ENCODE results near the gene PGC. TPM values are rescaled to one million over a fixed set of nuclear protein-coding genes. Genes with fewer than 3 reads are reported as not detected.

The PGC gene
- total RNA-seq, 4 donors from 2014 or later: not detected

DNA sequence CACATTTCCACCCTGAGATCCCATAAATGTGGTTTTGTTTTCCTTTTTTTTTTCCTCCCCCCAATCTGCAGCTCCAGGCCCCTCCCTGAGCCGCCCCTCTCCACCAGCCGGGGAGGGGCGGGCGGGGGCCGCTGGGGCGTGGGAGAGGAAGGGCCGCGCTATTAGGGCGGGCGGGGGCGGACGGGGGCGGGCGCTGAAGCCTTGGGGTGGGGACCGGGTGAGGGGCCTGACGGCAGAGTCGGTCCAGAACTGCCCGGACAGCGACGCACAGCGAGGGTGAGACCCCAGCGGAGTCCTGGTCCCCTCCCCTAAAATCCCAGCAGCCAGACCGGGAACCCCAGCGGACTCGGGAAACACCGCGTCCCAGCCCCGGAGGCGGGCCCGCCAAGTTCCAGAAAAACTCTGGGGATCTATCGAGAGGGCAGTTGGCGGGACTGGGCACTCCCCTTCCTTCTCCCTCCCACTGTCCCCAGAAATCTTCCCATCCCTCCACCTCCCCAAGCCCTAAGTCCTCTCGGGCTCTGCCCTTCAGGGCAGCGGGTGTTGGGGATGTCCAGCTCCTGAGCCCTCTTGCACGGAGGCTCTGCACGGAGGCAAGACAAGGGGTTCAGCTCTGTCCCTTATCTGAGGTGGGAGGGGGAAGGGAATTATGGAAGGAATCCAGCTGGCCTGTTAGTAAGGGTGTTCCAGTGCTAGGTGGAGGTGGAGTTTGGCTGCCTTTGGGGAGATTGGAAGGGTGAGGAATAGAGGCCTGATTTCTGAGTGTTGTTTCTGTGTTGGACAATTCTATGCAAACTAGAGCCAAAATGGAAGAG, 33.6 kb upstream of the PGC start, which contains the start of gene PRICKLE4:
TSS of gene PRICKLE4 (plus strand) at position 232 of the 815 bp plus-strand sequence. CDS start 2,692 bp downstream, outside the sequence.
- TF ChIP-seq, protein P1, sequence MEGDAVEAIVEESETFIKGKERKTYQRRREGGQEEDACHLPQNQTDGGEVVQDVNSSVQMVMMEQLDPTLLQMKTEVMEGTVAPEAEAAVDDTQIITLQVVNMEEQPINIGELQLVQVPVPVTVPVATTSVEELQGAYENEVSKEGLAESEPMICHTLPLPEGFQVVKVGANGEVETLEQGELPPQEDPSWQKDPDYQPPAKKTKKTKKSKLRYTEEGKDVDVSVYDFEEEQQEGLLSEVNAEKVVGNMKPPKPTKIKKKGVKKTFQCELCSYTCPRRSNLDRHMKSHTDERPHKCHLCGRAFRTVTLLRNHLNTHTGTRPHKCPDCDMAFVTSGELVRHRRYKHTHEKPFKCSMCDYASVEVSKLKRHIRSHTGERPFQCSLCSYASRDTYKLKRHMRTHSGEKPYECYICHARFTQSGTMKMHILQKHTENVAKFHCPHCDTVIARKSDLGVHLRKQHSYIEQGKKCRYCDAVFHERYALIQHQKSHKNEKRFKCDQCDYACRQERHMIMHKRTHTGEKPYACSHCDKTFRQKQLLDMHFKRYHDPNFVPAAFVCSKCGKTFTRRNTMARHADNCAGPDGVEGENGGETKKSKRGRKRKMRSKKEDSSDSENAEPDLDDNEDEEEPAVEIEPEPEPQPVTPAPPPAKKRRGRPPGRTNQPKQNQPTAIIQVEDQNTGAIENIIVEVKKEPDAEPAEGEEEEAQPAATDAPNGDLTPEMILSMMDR (IDR thresholded peaks at IDR 0.05; ENCODE audit: low read depth): no peak

DNA sequence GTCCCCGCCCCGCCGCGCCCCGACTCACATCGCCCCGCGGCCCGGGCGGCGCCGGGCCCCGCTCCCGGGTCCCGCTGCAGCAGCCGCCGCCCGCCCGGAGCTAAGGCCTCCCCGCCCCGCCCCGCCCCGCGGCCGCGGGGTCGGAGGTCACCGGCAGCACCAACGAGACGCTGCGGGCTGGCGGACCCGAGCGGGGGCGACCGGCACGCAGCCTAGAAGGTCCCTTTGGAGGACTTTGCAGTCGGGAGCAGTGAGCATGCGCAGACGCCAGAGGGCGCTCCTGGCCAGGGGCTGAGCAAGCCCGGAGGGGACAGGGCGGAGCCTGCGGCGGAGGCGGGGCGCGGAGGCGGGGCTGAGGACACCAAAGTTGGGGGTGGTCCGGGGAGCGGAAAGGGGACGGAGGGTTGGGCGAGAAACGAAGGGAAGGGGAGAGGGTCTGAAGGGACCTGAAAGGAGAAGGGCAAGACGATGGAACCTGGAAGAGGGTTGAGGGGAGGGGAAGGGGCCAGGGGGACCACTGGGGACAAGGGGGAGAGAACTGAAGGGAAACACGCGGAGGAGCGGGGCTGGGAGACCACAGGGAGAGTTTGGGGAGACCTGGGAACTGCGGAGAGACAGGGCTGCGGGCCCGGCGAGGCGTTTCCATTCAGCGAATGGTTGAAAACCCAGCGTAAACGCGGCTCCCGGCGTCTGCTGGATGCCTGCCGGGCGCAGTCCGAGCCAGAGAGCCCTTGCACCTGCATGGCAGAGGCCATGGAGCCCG, 32.8 kb upstream of the PGC start, which contains the start of gene FRS3:
TSS of gene FRS3 (minus strand) at position 113 of the 763 bp plus-strand sequence. CDS start 2,913 bp downstream, outside the sequence.
- TF ChIP-seq, protein P1 (IDR thresholded peaks at IDR 0.05; ENCODE audit: low read depth): no peak

DNA sequence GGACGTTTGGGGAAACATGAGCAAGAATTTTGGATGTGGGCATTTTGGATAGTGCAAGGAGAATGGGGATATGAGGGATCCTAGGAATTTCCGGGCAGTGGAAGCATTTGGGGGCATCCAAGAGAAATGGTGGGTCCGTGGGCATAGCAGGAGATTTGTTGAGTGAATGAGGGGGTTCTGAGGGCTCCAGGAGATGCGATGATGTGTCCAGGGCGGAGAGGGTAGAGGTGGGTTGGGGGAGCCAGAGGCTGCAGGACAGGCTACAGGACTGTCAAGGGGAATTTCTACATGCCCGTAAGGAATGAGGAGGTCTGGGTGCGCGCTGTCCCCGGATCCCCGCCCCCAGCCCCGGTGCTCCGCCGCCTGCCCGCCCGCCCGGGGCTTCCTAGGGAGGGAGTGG, 32.1 kb upstream of the PGC start:
- TF ChIP-seq, protein P1 (IDR thresholded peaks at IDR 0.05; ENCODE audit: low read depth): no peak

DNA sequence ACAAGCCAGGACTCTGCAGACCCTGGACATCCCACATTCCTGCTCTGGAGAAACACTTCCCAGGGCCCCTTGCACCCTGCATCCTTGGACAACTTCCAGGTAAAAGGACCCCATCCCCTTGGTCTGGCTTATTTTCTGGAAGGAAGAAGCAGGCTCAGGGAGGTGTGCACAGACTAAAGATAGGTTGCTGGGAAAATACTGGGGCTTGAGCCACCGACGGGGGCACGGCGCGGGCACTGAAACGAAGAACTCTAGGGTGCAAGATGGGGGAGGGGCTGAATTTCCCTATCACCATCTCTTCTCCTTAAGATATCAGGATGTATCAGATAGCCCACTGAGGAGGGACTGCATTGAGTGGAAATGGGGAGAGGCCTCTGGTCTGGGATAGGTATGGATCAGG, 31.7 kb upstream of the PGC start:
- TF ChIP-seq, protein P1 (IDR thresholded peaks at IDR 0.05; ENCODE audit: low read depth): no peak

DNA sequence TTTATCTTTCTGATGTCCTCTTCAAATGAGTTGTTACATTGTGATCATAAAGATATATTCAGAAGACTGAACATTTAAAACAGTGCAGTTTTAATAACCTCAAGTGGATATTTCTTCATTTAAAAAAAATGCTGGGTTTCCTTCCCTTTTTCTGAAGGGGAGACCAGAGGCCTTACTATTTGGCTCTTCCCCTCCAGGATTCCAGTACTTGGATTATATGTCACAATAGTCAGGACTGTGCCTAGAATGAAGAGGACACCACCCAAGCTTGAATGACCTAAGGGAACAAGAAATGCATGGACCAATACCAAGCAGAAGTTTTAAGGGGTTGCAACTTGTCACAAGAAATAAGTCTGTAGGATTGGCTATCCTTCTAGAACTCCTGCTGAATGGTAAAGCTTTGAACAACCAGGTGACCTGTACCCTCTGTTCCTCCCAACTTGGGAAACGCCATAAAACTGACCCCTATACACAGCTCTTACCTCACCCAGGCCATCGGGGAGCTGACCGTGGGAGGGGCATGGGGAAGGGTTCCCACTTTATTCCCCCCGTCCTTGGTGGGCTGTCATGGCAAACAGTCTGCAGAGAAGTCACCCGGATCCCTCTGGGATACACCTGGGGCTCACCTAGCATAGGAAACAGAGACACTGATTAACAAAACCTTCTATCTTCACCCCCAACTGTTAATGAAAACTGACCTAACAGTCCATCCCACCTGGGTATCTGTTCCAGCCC, 30.5 kb upstream of the PGC start:
- TF ChIP-seq, protein P1 (IDR thresholded peaks at IDR 0.05; ENCODE audit: low read depth): no peak

DNA sequence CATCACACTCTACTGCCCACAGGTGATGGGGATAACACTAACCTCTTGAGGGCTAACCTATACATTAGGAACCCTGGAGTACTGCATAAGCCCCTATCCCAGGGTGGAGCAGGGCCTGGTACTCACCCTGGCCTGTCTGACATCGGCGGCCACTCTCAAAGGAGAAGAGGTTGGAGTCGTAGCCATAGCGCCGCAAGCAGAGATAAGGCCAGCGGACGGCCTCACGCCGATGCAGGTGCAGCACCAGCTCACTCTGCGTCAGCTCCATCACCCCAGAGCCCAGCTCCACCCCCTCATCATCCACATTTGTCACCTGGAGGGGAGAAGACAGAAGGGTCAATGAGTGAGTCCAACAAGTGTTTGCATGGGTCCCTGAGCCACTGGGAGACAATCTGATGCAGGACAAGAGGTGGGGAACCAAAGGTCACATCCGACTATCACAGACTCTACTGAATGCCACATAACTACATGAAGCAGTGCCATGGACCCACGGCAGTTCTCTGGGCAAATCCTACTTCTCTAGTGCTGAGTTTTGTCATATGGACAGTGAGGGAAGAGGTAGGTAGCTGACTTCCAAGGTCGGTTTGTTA, 28.2 kb upstream of the PGC start:
- TF ChIP-seq, protein P1 (IDR thresholded peaks at IDR 0.05; ENCODE audit: low read depth): no peak
